ENCODE results near the gene GP1BB. TPM values are rescaled to one million over a fixed set of nuclear protein-coding genes. Genes with fewer than 3 reads are reported as not detected.

GP1BB gene
- total RNA-seq, 2 experiments from 2014 or later, result not detected

GRCh38 chr22:19749876-19750275 is 26.5 kb downstream of the GP1BB start:
- ChIA-PET POLR2A (no interaction called here), CTCF (interaction anchor here (1.0 to 1.7 kb wide), 3 partner anchors 19 to 160 kb away, joined by 3 to 5 read pairs (median 3); no protein-coding TSS in a partner anchor)
- no peak overlapping the region for H3K4me3 Mint-ChIP-seq
- H3K27me3 Mint-ChIP-seq, result peaks cover 22% of the 10 kb centered on the region
- H3K4me1 Mint-ChIP-seq, result no peaks in the 10 kb centered on the region
- DNase-seq, result no peak
- H3K36me3 Mint-ChIP-seq (ENCODE audit: low read depth), result no peaks in the 10 kb centered on the region
- no peaks in the 10 kb centered on the region for H3K9me3 Mint-ChIP-seq
- no peak overlapping the region for H3K27ac Mint-ChIP-seq

- ChIA-PET POLR2A (no interaction called here), CTCF (interaction anchor here (0.8 to 1.2 kb wide), 3 partner anchors 20 to 161 kb away, joined by 3 read pairs; no protein-coding TSS in a partner anchor)
- Mint-ChIP-seq H3K9me3 (no peaks in the 10 kb centered on the region), H3K27me3 (peaks cover 29% of the 10 kb centered on the region), H3K4me3 (no peak overlapping the region), H3K27ac (no peak overlapping the region), H3K36me3 (ENCODE audit: low read depth) (no peaks in the 10 kb centered on the region), H3K4me1 (peaks cover 2% of the 10 kb centered on the region)
- no peak for DNase-seq
These were observed 27.5 kb downstream of the GP1BB start for GRCh38 chr22:19750507-19751490.

GRCh38 chr22:19751497-19752245 is 28.3 kb downstream of the GP1BB start:
- no peak overlapping the region for H3K4me3 Mint-ChIP-seq
- no peak overlapping the region for H3K27ac Mint-ChIP-seq
- CTCF ChIA-PET, result interaction anchor here (0.8 kb wide), 1 partner anchor 160 kb away, joined by 3 read pairs; no protein-coding TSS in a partner anchor
- no peak for DNase-seq
- POLR2A ChIA-PET, result no interaction called here
- H3K27me3 Mint-ChIP-seq, result peaks cover 38% of the 10 kb centered on the region
- no peaks in the 10 kb centered on the region for H3K9me3 Mint-ChIP-seq
- peaks cover 8% of the 10 kb centered on the region for H3K4me1 Mint-ChIP-seq
- peaks cover 2% of the 10 kb centered on the region for H3K36me3 Mint-ChIP-seq (ENCODE audit: low read depth)

- H3K4me1 Mint-ChIP-seq, result peaks cover 15% of the 10 kb centered on the region
- H3K9me3 Mint-ChIP-seq, result no peaks in the 10 kb centered on the region
- CTCF ChIA-PET, result interaction anchor here (1.3 kb wide), 1 partner anchor 23 kb away, joined by 5 read pairs; no protein-coding TSS in a partner anchor
- no peak for DNase-seq
- peaks cover 2% of the 10 kb centered on the region for H3K36me3 Mint-ChIP-seq (ENCODE audit: low read depth)
- H3K27ac Mint-ChIP-seq, result no peak overlapping the region
- POLR2A ChIA-PET, result no interaction called here
- peaks cover 50% of the 10 kb centered on the region for H3K27me3 Mint-ChIP-seq
- no peak overlapping the region for H3K4me3 Mint-ChIP-seq
These were observed 29.9 kb downstream of the GP1BB start for GRCh38 chr22:19753090-19753842.

- POLR2A ChIA-PET, result no interaction called here
- no peak overlapping the region for H3K27ac Mint-ChIP-seq
- DNase-seq, result no peak
- peaks cover 55% of the 10 kb centered on the region for H3K27me3 Mint-ChIP-seq
- no peak overlapping the region for H3K4me3 Mint-ChIP-seq
- H3K4me1 Mint-ChIP-seq, result peaks cover 15% of the 10 kb centered on the region
- H3K9me3 Mint-ChIP-seq, result no peaks in the 10 kb centered on the region
- CTCF ChIA-PET, result interaction anchor here (1.3 kb wide), 1 partner anchor 24 kb away, joined by 5 read pairs; no protein-coding TSS in a partner anchor
- H3K36me3 Mint-ChIP-seq (ENCODE audit: low read depth), result peaks cover 2% of the 10 kb centered on the region
These were observed 30.8 kb downstream of the GP1BB start for GRCh38 chr22:19753996-19754700.

GRCh38 chr22:19754701-19755144 is 31.4 kb downstream of the GP1BB start:
- Mint-ChIP-seq H3K4me1 (peaks cover 17% of the 10 kb centered on the region), H3K36me3 (ENCODE audit: low read depth) (peaks cover 2% of the 10 kb centered on the region), H3K27ac (no peak overlapping the region), H3K27me3 (peaks cover 59% of the 10 kb centered on the region), H3K9me3 (no peaks in the 10 kb centered on the region), H3K4me3 (no peak overlapping the region)
- CTCF ChIA-PET, result interaction anchor here (1.3 kb wide), 1 partner anchor 24 kb away, joined by 5 read pairs; no protein-coding TSS in a partner anchor
- POLR2A ChIA-PET, result no interaction called here
- no peak for DNase-seq

- peaks cover 64% of the 10 kb centered on the region for H3K27me3 Mint-ChIP-seq
- ChIA-PET CTCF (interaction anchor here (1.5 kb wide), 1 partner anchor 155 kb away, joined by 6 read pairs; no protein-coding TSS in a partner anchor), POLR2A (no interaction called here)
- H3K9me3 Mint-ChIP-seq, result no peaks in the 10 kb centered on the region
- H3K27ac Mint-ChIP-seq, result no peak overlapping the region
- H3K4me3 Mint-ChIP-seq, result no peak overlapping the region
- H3K4me1 Mint-ChIP-seq, result peaks cover 22% of the 10 kb centered on the region
- no peak for DNase-seq
- peaks cover 5% of the 10 kb centered on the region for H3K36me3 Mint-ChIP-seq (ENCODE audit: low read depth)
These were observed 31.9 kb downstream of the GP1BB start for GRCh38 chr22:19755145-19755710.

- Mint-ChIP-seq H3K27ac (no peak overlapping the region), H3K4me1 (peaks cover 23% of the 10 kb centered on the region), H3K4me3 (no peak overlapping the region), H3K9me3 (no peaks in the 10 kb centered on the region), H3K36me3 (ENCODE audit: low read depth) (peaks cover 5% of the 10 kb centered on the region), H3K27me3 (peaks cover 65% of the 10 kb centered on the region)
- CTCF ChIA-PET, result interaction anchor here (0.8 to 1.5 kb wide), 6 partner anchors 26 to 157 kb away, joined by 3 to 8 read pairs (median 5); no protein-coding TSS in a partner anchor
- POLR2A ChIA-PET, result no interaction called here
- DNase-seq, result no peak
These were observed 32.5 kb downstream of the GP1BB start for GRCh38 chr22:19755722-19756287.

- ChIA-PET CTCF (interaction anchor here (0.8 to 1.5 kb wide), 6 partner anchors 26 to 157 kb away, joined by 3 to 8 read pairs (median 5); no protein-coding TSS in a partner anchor), POLR2A (no interaction called here)
- Mint-ChIP-seq H3K4me3 (peak overlapping the region; percentile 34), H3K4me1 (peaks cover 24% of the 10 kb centered on the region), H3K27ac (no peak overlapping the region), H3K27me3 (peaks cover 66% of the 10 kb centered on the region), H3K36me3 (ENCODE audit: low read depth) (peaks cover 5% of the 10 kb centered on the region), H3K9me3 (no peaks in the 10 kb centered on the region)
- DNase-seq, result peak; percentile 75
These were observed 33.2 kb downstream of the GP1BB start for GRCh38 chr22:19756288-19757128.

GRCh38 chr22:19757140-19757984 is 34.0 kb downstream of the GP1BB start:
- peaks cover 72% of the 10 kb centered on the region for H3K27me3 Mint-ChIP-seq
- H3K36me3 Mint-ChIP-seq (ENCODE audit: low read depth), result peaks cover 5% of the 10 kb centered on the region
- POLR2A ChIA-PET, result no interaction called here
- no peak overlapping the region for H3K27ac Mint-ChIP-seq
- no peaks in the 10 kb centered on the region for H3K9me3 Mint-ChIP-seq
- peaks cover 25% of the 10 kb centered on the region for H3K4me1 Mint-ChIP-seq
- no peak for DNase-seq
- CTCF ChIA-PET, result interaction anchor here (0.8 to 1.2 kb wide), 3 partner anchors 27 to 156 kb away, joined by 3 to 8 read pairs (median 6); no protein-coding TSS in a partner anchor
- H3K4me3 Mint-ChIP-seq, result peak overlapping the region; percentile 14
